T47D (cell line): ENCODE results near the gene CCDC188.

Experiments
- DNase-seq, 2 experiments: peaks; one replicate each; pipeline versions ENCODE4 v3.0.0 to v3.0.0-alpha.2; 2011 to 2012; ENCODE audit warnings: low read depth in 1 of 2, low spot score in 1 of 2
- JUND ChIP-seq: IDR thresholded peaks from 2 replicates; pipeline ENCODE4 v1.6.1; 2012; ENCODE audit warnings: low read depth
- in situ Hi-C: cut with HindIII; loops from 2 replicates; pipeline ENCODE4 v1.10.0; 2016; ENCODE audit warnings: low sequenced_read_pairs, low pct_unique_long_range_greater_than_20kb

Gene CCDC188

GRCh38 chr22:20102203-20102780 is 48.6 kb downstream of the CCDC188 start:
- in situ Hi-C loops, result no loop called here
- DNase-seq, result no peak
- TF ChIP-seq JUND, result no peak

- in situ Hi-C loops, result no loop called here
These were observed 49.2 kb downstream of the CCDC188 start for GRCh38 chr22:20101638-20102037.

GRCh38 chr22:20099099-20099711 is 51.6 kb downstream of the CCDC188 start:
- no peak for DNase-seq
- no peak for TF ChIP-seq JUND
- in situ Hi-C loops, result no loop called here

More at GRCh38 chr22:20101638-20102037, 49.2 kb downstream of the CCDC188 start:
- no peak for DNase-seq
- TF ChIP-seq JUND, result no peak
